Skeletal muscle cell (primary cell): Measurements from ENCODE around the gene SPEF2.
"Not testable (repeated sequence)": the region's sequence is repeated elsewhere in the genome, so short reads cannot be mapped to it uniquely, and the experiment has no call there.

ENCODE experiments used
- DNase-seq: peaks from one replicate; pipeline ENCODE4 v3.0.0-alpha.2; 2010; ENCODE audit warnings: low read depth
- H3K4me3 ChIP-seq: 2 replicates; pipeline ENCODE4 v1.5.1; 2011; ENCODE audit warnings: low read depth, mild to moderate bottlenecking, control low read depth, low read length, moderate library complexity

The SPEF2 gene

GRCh38 chr5:35651002-35651756, 33.5 kb downstream of the SPEF2 start:
- no peak overlapping the region for H3K4me3 ChIP-seq
- no peak for DNase-seq

- DNase-seq: peak; percentile 9
- H3K4me3 ChIP-seq: no peak overlapping the region
Observed at GRCh38 chr5:35656721-35657120, 39.1 kb downstream of the SPEF2 start.

- no peak for DNase-seq
- no peak overlapping the region for H3K4me3 ChIP-seq
Observed at GRCh38 chr5:35657877-35658276, 40.2 kb downstream of the SPEF2 start.

- no peak for DNase-seq
- no peak overlapping the region for H3K4me3 ChIP-seq
Observed at GRCh38 chr5:35659556-35659955, 41.9 kb downstream of the SPEF2 start.

- DNase-seq: no peak
- no peak overlapping the region for H3K4me3 ChIP-seq
Observed at GRCh38 chr5:35660451-35660850, 42.8 kb downstream of the SPEF2 start.

GRCh38 chr5:35664584-35664983, 46.9 kb downstream of the SPEF2 start:
- DNase-seq: no peak
- no peak overlapping the region for H3K4me3 ChIP-seq

GRCh38 chr5:35665096-35665495, 47.4 kb downstream of the SPEF2 start:
- no peak for DNase-seq
- H3K4me3 ChIP-seq: no peak overlapping the region

- H3K4me3 ChIP-seq: no peak overlapping the region
- DNase-seq: no peak
Observed at GRCh38 chr5:35668319-35668718, 50.7 kb downstream of the SPEF2 start.

- no peak for DNase-seq
- H3K4me3 ChIP-seq: no peak overlapping the region
Observed at GRCh38 chr5:35668794-35669193, 51.1 kb downstream of the SPEF2 start.

- no peak overlapping the region for H3K4me3 ChIP-seq
Observed at GRCh38 chr5:35671541-35672295, 54.1 kb downstream of the SPEF2 start.

GRCh38 chr5:35672296-35672655, 54.6 kb downstream of the SPEF2 start:
- not testable (repeated sequence) for DNase-seq

More at GRCh38 chr5:35671541-35672295, 54.1 kb downstream of the SPEF2 start:
- DNase-seq: no peak

GRCh38 chr5:35672995-35673394, 55.3 kb downstream of the SPEF2 start:
- DNase-seq: no peak

More at GRCh38 chr5:35672296-35672655, 54.6 kb downstream of the SPEF2 start:
- not testable (repeated sequence) for H3K4me3 ChIP-seq

GRCh38 chr5:35674049-35674448, 56.4 kb downstream of the SPEF2 start:
- H3K4me3 ChIP-seq: no peak overlapping the region
- no peak for DNase-seq

More at GRCh38 chr5:35672995-35673394, 55.3 kb downstream of the SPEF2 start:
- no peak overlapping the region for H3K4me3 ChIP-seq

- no peak overlapping the region for H3K4me3 ChIP-seq
- no peak for DNase-seq
Observed at GRCh38 chr5:35675392-35675791, 57.7 kb downstream of the SPEF2 start.

GRCh38 chr5:35677878-35678277, 60.2 kb downstream of the SPEF2 start:
- no peak for DNase-seq
- no peak overlapping the region for H3K4me3 ChIP-seq

GRCh38 chr5:35678661-35679060, 61.0 kb downstream of the SPEF2 start:
- no peak for DNase-seq
- H3K4me3 ChIP-seq: no peak overlapping the region

- no peak overlapping the region for H3K4me3 ChIP-seq
- no peak for DNase-seq
Observed at GRCh38 chr5:35679357-35679756, 61.7 kb downstream of the SPEF2 start.

GRCh38 chr5:35681911-35682310, 64.2 kb downstream of the SPEF2 start:
- H3K4me3 ChIP-seq: no peak overlapping the region
- DNase-seq: no peak

- H3K4me3 ChIP-seq: no peak overlapping the region
- no peak for DNase-seq
Observed at GRCh38 chr5:35683466-35683865, 65.8 kb downstream of the SPEF2 start.

GRCh38 chr5:35685161-35685560, 67.5 kb downstream of the SPEF2 start:
- no peak for DNase-seq
- no peak overlapping the region for H3K4me3 ChIP-seq

- H3K4me3 ChIP-seq: no peak overlapping the region
- no peak for DNase-seq
Observed at GRCh38 chr5:35687961-35688360, 70.3 kb downstream of the SPEF2 start.
